Measurements from ENCODE around the gene EIF1. TPM values are rescaled to one million over a fixed set of nuclear protein-coding genes. Genes with fewer than 3 reads are reported as not detected.

Gene EIF1
- total and polyA plus RNA-seq, 2 experiments from 2014 or later: 285 to 726 TPM

GRCh38 chr17:41725134-41725533 is 36.4 kb downstream of the EIF1 start:
- Histone ChIP-seq H3K4me1 (ENCODE audit: low read depth) (no peaks in the 10 kb centered on the region), H3K27ac (no peak overlapping the region), H3K4me3 (no peak overlapping the region), H3K9me3 (ENCODE audit: low read depth) (no peaks in the 10 kb centered on the region), H3K27me3 (no peaks in the 10 kb centered on the region), H3K36me3 (no peaks in the 10 kb centered on the region)
- no peak for DNase-seq (ENCODE audit: low read depth in 1 of 2, low spot score in 1 of 2)
- no peak for TF ChIP-seq CTCF (IDR thresholded peaks at IDR 0.05; ENCODE audit: low read depth, low read length)

DNA sequence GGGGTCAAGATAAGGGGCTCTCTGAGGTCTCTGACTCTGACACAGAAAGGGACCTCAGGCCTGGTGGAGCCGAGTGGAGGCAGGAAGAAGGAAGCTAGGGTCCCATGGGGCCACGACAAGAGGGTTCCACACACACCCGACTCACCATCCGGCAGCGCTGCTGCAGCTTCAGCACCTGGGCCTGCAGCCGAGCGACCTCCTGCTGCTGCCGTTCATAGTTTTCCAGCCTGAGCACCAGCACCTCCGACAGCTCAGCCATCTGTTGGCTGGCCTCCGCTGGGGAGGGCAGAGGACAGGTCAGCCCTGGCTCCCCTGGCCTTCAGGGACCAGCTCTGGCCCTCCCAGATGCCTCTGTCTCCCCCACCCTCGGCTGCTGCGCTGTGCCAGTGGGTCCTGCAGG is 39.4 kb downstream of the EIF1 start:
- Histone ChIP-seq H3K36me3 (no peaks in the 10 kb centered on the region), H3K27me3 (peaks cover 22% of the 10 kb centered on the region), H3K27ac (no peak overlapping the region), H3K4me1 (ENCODE audit: low read depth) (no peaks in the 10 kb centered on the region), H3K9me3 (ENCODE audit: low read depth) (no peaks in the 10 kb centered on the region), H3K4me3 (no peak overlapping the region)
- DNase-seq (ENCODE audit: low read depth in 1 of 2, low spot score in 1 of 2): no peak
- TF ChIP-seq CTCF (IDR thresholded peaks at IDR 0.05; ENCODE audit: low read depth, low read length): no peak

DNA sequence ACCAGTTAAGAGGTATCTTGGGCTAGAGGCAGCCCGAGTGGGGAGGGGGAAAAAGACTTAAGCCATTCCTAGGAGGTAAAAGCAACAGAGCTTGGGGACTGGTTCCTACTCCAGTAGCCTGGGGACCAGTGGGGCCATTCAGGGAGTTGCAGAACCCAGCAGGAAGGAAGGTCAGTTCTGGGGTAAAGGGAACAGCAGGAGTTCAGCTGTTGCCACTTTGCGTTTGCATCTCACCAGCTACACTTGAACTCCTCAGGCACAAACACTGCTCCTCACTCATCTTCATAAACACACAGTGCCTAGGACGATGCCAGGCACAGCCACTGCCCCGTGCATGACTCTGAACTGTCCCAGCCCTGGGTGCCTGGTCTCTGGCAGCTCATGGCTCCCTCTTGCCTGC is 41.8 kb downstream of the EIF1 start:
- peaks cover 4% of the 10 kb centered on the region for H3K4me1 ChIP-seq (ENCODE audit: low read depth)
- no peak for DNase-seq (ENCODE audit: low read depth in 1 of 2, low spot score in 1 of 2)
- no peaks in the 10 kb centered on the region for H3K36me3 ChIP-seq
- TF ChIP-seq CTCF (IDR thresholded peaks at IDR 0.05; ENCODE audit: low read depth, low read length): no peak
- no peaks in the 10 kb centered on the region for H3K9me3 ChIP-seq (ENCODE audit: low read depth)
- H3K27ac ChIP-seq: no peak overlapping the region
- no peak overlapping the region for H3K4me3 ChIP-seq
- H3K27me3 ChIP-seq: peaks cover 46% of the 10 kb centered on the region

- Histone ChIP-seq H3K36me3 (no peaks in the 10 kb centered on the region), H3K4me1 (ENCODE audit: low read depth) (peaks cover 4% of the 10 kb centered on the region), H3K27ac (no peak overlapping the region), H3K4me3 (no peak overlapping the region), H3K9me3 (ENCODE audit: low read depth) (no peaks in the 10 kb centered on the region), H3K27me3 (peaks cover 59% of the 10 kb centered on the region)
- no peak for TF ChIP-seq CTCF (IDR thresholded peaks at IDR 0.05; ENCODE audit: low read depth, low read length)
- DNase-seq (ENCODE audit: low read depth in 1 of 2, low spot score in 1 of 2): no peak
Observed at GRCh38 chr17:41731836-41732235, 43.2 kb downstream of the EIF1 start.

DNA sequence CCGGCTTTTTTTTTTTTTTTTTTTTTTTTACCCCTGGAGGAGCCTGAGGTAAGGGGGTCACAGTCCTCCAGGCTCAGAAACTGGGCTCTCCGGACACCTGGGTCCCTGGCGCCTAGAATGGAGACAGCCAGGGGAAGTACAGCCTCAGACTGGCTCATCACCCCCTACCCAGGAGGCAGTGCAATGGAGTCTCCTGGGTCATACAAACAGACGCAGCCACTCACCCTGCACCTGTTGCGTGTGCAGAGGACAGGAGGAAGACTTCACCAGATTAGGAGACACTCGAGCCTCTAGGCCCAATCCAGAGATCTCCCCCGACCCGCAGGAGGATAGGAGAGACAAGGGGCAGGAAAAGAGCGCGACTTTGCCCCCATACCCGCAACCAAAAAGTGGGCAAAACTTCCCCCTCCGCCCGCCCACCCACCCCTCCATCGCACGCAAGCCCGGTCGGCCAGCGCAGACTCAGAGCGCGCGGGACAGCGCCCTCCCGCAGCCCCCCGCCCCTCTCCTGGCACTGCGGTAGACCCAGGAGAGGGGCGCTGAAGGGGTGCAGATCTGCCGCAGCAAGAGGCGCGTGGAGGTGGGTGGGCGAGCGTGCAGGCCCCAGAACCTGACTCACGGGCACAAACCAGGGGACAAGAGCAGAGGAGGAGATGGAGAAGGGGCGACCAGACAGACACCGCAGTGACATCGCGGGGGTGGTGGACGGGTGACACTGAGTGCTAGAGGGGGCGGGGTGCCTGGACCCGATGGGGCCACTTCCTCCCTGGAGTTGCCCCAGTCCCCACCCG is 44.9 kb downstream of the EIF1 start:
- TF ChIP-seq CTCF (IDR thresholded peaks at IDR 0.05; ENCODE audit: low read depth, low read length): no peak
- no peaks in the 10 kb centered on the region for H3K9me3 ChIP-seq (ENCODE audit: low read depth)
- H3K27me3 ChIP-seq: peaks cover 70% of the 10 kb centered on the region
- peak overlapping the region; percentile 40 for H3K4me3 ChIP-seq
- no peak overlapping the region for H3K27ac ChIP-seq
- no peak for DNase-seq (ENCODE audit: low read depth in 1 of 2, low spot score in 1 of 2)
- peaks cover 6% of the 10 kb centered on the region for H3K4me1 ChIP-seq (ENCODE audit: low read depth)
- no peaks in the 10 kb centered on the region for H3K36me3 ChIP-seq
